ENCODE data around the gene ST3GAL4.

ST3GAL4 gene

GRCh38 chr11:126409620-126409985, 54.1 kb downstream of the ST3GAL4 start:
- no peak for DNase-seq

GRCh38 chr11:126410649-126411048, 55.2 kb downstream of the ST3GAL4 start:
- no peak for DNase-seq

- DNase-seq: no peak
Measured at GRCh38 chr11:126411971-126412381, 56.5 kb downstream of the ST3GAL4 start.

GRCh38 chr11:126413426-126413825, 57.9 kb downstream of the ST3GAL4 start:
- no peak for DNase-seq

GRCh38 chr11:126413843-126414405, 58.4 kb downstream of the ST3GAL4 start:
- DNase-seq: no peak

- DNase-seq: no peak
Measured at GRCh38 chr11:126414615-126415014, 59.1 kb downstream of the ST3GAL4 start.

GRCh38 chr11:126415128-126415527, 59.6 kb downstream of the ST3GAL4 start:
- DNase-seq: no peak

- DNase-seq: no peak
Measured at GRCh38 chr11:126415669-126416420, 60.4 kb downstream of the ST3GAL4 start.

GRCh38 chr11:126416542-126417090, 61.1 kb downstream of the ST3GAL4 start:
- DNase-seq: peak; percentile 38

GRCh38 chr11:126417091-126417862, 61.8 kb downstream of the ST3GAL4 start:
- no peak for DNase-seq

- no peak for DNase-seq
Measured at GRCh38 chr11:126418887-126419286, 63.4 kb downstream of the ST3GAL4 start.

- no peak for DNase-seq
Measured at GRCh38 chr11:126419801-126420697, 64.6 kb downstream of the ST3GAL4 start.

GRCh38 chr11:126420698-126421256, 65.3 kb downstream of the ST3GAL4 start:
- DNase-seq: no peak

GRCh38 chr11:126421271-126421671, 65.8 kb downstream of the ST3GAL4 start:
- no peak for DNase-seq

- no peak for DNase-seq
Measured at GRCh38 chr11:126422446-126422845, 67.0 kb downstream of the ST3GAL4 start.

- DNase-seq: no peak
Measured at GRCh38 chr11:126423154-126423553, 67.7 kb downstream of the ST3GAL4 start.

GRCh38 chr11:126423743-126424142, 68.3 kb downstream of the ST3GAL4 start:
- no peak for DNase-seq

- no peak for DNase-seq
Measured at GRCh38 chr11:126424471-126425039, 69.1 kb downstream of the ST3GAL4 start.

- DNase-seq: no peak
Measured at GRCh38 chr11:126426106-126426505, 70.6 kb downstream of the ST3GAL4 start.

- no peak for DNase-seq
Measured at GRCh38 chr11:126426820-126427749, 71.6 kb downstream of the ST3GAL4 start.
